Measurements from ENCODE around the gene PTPRM.

Gene PTPRM

GRCh38 chr18:7902399-7902839, 335.3 kb downstream of the PTPRM start:
- FAIRE-seq, result no peak

GRCh38 chr18:7904529-7904928, 337.4 kb downstream of the PTPRM start:
- peak; percentile 50 for FAIRE-seq

DNA sequence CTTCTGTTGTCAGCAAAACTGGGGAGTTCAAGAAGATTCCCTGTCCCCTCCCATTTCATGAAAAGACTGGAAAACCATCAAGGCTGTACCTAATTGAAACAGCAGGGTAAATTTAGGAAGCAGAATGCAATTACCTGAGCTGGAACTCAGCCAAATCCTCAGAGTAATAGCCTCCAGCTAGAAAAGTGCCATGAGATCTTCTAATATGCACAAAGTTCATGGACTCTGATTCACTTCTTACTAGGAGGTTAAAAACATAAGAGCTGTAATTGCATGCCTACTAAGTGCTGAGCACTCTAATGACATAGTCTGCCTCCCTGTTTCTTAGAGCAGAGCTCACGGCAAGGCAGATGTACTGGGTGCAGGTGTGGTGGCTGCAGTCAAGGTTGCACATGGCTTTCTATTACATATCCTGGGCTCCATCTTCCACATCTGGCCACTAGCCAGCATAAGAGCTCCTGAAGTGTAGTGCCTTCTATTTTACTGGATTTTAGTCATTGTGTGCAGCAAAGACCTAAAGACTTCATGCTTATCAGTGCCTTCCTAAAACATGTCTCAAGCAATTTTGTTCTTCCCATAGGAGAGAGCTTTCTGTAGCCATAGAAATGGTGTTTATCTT, 341.7 kb downstream of the PTPRM start:
- FAIRE-seq, result no peak

- FAIRE-seq, result no peak
Observed at GRCh38 chr18:7914834-7915670, 347.9 kb downstream of the PTPRM start.

DNA sequence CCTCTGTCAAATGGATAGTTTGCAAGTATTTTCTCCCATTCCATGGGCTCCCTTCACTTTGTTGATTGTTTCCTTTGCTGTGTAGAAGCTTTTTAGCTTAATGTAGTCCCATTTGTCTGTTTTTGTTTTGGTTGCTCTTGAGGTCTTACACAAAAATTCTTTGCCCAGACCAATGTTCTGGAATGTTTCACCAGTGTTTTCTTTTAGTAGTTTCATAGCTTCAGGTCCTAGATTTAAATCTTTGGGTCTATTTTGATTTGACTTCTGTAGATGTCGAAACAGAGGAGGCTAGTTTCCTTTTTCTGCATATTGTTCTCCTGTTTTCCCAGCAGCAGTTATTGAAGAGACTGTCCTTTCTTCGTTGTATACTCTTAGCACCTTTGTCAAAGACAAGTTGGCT, 351.6 kb downstream of the PTPRM start:
- no peak for FAIRE-seq

- FAIRE-seq, result no peak
Observed at GRCh38 chr18:7919565-7919964, 352.4 kb downstream of the PTPRM start.

GRCh38 chr18:7921938-7922587, 354.9 kb downstream of the PTPRM start:
- no peak for FAIRE-seq

- FAIRE-seq, result no peak
Observed at GRCh38 chr18:7923105-7923504, 356.0 kb downstream of the PTPRM start.

GRCh38 chr18:7924616-7925015, 357.5 kb downstream of the PTPRM start:
- no peak for FAIRE-seq

DNA sequence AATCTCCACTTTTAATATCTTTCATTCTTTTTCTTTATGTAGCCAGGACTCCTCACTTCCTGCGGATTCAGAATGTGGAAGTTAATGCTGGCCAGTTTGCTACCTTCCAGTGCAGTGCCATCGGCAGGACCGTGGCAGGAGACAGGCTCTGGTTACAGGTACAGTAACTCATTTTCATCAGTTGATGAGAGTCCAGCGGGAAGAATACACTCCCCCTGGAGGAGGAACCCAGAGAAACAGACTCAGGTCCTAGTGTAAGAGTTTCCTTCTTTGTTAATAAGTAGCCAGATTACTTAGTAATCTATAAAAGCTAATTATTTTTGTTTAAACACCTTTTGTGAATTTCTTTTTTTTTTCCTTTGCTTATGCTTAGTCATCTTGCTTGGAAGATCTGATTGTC, 359.4 kb downstream of the PTPRM start:
- no peak for FAIRE-seq

DNA sequence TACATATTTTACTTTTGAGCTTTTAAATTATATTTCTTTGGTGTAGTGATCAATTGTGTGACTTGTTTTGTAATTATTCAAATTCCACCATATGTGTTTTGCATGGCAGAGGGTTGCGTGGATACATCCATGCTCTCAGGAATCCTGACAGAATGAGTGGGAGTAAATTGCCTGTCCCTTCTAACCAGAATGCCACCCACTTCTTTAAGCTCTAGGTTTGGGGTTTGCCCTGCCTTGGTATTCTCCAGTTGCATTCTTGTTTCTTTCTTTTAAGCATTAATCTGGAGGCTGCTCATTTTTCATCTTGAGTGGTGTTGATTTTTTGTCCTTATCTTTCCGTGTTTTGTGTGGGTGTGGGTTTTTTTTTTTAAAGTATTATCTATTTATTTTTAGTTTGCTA, 360.0 kb downstream of the PTPRM start:
- no peak for FAIRE-seq

- no peak for FAIRE-seq
Observed at GRCh38 chr18:7931763-7932162, 364.6 kb downstream of the PTPRM start.

DNA sequence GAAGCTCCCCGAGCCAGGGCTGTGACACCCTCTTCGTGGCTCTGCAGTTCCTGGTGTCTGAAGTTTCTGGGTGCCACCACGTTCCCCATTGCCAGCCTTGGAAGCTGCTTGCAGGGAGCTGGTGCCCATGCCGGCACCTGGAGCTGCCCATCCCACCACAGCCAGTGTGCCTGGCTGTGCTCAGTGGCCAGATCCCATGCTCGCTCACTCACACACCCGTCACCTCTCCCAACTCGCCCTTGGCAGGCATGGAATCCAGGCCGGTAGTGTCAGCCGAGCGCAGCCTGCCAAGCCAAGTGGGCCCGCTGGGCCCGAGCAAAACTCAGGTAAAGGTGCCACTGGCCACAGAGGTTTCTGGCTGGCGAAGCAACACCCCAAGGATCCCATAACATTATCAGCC, 370.2 kb downstream of the PTPRM start:
- no peak for FAIRE-seq

GRCh38 chr18:7939521-7939920, 372.4 kb downstream of the PTPRM start:
- no peak for FAIRE-seq

- no peak for FAIRE-seq
Observed at GRCh38 chr18:7940379-7940778, 373.3 kb downstream of the PTPRM start.

GRCh38 chr18:7940971-7941370, 373.9 kb downstream of the PTPRM start:
- FAIRE-seq, result no peak

DNA sequence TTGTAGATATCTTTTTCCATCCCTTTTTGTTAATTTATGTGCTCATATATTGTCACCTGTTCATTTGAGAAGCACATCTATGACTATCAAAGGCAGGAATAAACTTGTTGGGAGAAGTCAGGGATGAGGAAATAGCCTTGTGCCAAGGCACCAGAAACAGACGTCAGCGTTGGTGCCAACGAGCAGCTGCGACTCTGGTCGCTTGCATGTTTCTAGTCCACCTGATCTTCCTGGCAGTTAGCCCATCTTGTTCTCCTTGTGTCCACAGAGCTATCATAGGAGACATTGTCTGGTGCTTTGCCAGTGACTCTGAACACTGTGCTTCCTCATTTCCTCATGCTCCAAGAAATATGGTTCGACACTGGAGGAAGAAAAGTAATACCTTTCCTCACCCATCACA, 374.4 kb downstream of the PTPRM start:
- no peak for FAIRE-seq

DNA sequence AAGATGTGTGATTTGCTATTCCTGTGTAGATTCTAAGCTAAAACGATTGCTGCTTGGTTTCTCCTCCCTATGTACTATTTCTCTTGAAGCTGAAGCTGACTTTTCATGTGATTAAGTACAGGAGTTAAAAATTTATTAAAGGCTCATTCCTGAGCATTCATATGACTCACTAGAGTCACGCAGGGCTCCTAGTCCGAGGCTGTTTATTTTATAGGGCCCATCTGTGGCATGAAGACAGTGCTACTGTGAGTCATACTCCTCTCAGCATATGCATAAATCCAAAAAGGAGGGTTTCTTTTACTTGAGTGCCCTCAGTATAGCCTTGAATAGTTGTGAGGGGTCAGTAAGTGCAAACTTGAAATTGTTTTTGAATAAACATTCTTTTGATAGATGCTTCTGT, 378.8 kb downstream of the PTPRM start:
- FAIRE-seq, result peak; percentile 46

DNA sequence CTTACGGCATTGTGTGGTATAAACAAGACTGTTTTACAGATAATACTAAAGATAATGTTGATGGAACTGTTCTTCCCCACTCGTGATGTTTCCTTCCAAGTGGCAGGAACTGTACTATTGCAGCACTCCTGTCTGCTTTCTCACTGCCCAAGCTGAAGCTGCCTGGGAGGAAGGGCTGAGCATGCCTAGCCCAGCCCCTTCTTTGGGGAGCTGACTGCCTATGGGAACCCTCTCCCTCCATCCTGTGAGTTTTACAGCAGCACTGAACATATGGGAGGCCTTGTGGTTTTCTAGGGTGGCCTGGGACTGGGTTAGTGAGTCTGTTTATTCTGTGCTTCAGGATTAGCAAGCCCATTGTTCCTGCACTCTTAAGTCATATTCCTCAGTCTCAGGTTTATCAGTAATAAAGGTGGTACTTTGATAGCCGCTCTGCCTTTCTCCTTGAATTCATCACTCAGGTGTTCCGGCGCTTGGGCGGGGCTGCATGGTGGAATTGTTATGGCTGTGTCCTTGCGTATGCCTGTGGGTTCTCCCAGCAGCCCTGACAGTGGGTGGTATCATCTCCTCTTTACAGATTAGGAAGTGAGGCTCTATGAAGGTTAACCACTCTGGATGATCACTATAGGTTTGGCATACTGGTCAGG, 379.7 kb downstream of the PTPRM start:
- FAIRE-seq, result no peak

DNA sequence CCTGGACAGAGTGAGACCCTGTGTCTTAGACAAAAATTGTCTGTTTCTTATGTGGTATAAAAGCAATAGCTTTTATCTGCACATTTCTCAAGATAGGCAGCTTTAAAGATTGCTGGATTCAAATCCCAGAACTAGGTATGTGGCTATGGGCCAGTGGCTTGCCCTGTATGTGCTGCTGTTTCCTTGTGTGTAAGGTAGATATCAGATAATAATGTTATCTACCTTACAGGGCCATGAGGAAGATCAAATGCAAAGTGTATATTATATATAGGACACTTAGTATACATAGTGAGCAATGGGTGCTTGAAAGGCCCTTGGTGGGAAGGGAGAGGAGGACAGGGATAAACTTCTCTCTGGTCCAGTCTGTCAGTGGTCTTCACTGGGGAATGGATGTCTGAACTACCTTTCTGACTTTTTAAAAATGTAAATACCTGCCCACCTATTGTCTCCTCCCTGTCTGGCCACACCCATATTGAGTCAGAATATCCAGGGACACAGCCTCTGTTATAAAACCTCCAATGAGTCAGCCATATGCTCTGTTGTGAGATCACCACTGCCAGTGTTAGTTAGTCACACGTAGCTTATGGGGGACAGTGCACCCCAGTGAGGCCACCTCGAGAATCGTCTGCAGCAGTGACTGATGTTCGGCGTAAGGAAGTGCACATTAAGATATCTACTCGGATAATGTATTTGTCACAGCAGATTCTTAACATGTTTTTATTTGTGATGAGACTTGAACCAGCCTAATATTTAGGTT, 383.4 kb downstream of the PTPRM start:
- no peak for FAIRE-seq

DNA sequence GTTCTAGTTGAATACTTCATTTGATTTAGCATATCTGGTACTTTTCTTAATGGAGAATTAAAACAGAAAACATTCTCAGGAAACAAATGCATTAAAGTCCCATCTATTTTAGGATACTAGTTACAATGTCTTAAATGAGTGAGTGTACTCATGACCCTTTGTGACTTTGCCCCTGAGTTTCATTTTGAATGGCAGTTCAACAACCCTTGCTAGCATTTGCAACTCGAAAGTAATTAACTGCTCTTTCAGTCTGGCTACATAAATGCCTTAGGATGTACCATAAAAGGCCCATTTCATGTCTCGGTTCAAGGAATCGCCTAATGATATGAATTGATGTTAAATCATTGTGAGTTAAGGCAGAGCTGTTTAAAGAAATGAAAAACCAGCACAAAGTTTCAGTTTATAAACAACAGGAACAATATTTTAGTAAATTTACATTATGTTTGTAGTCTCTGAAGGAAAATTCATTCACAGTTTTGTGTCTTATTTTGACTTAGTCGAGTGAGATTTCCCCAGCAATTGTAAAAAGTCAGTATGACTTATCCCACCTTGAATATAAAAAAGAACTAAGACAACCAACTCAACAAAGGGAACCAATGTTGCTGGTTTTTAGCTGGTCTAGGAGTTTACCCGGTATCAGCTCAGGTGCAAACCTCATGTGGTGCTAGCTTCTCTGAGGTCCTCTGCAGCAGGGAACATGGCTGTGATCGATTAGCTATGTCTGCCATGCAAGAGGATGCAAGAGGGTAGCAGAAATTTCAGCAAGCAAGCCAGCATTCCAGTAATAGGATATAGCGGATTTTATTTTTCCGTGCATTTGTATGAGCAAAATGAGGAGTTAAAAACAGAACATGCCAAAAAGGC, 386.2 kb downstream of the PTPRM start:
- no peak for FAIRE-seq

- FAIRE-seq, result no peak
Observed at GRCh38 chr18:7954238-7954637, 387.1 kb downstream of the PTPRM start.
